Hypothalamus (tissue), 51 donors: ENCODE data around the gene SRRD.
"Not testable (repeated sequence)": the region's sequence is repeated elsewhere in the genome, so short reads cannot be mapped to it uniquely, and the experiment has no call there.

ENCODE experiments used
- DNase-seq, 51 donors: peaks; one replicate each; lab custom pipeline; 2025; lab: John Stamatoyannopoulos, UW

SRRD gene

DNA sequence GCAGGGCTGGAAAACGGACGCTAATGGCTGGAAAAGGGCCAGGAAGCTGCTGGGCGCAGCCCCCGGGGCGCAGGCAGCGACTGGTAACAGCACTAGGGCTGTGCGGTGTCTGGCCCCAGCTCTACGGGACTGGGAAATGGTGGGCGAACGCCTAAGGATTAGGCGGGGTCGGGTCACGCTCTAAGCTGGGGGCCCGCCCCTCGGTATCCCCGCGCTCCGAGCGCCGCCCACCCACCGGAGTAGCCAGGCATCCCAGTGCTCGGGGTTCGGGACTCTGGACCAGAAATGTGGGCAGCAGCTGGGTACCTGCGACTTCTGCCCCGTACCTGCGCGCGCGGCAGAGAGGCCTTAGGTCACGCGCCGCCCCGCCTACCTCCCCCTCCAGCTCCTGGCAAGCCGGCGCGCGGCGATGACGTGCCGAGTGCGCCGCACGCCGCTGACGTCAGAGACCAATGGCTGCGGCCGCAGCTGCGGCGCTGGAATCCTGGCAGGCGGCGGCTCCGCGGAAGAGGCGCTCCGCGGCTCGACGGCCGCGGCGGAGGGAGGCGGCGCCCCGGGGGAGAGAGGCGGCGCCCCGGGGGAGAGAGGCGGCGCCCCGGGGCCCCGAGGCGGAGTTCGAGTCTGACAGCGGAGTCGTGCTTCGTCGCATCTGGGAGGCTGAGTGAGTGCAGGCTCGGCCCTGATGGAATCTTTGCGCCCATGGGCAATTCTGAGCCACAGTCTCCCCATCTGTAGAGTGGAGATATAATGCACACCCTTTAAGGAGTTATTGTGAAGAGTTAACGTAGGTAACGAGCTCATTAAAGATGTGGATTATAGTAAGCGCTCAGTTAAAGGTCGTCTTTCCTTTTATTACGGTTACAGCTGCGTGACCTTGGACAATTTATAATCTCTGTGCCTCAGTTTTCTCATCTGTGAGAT, at the start of gene SRRD, which contains the start of gene HPS4:
Gene SRRD (plus strand): TSS at position 439 of the 921 bp plus-strand sequence. CDS start 14 bp downstream, at position 453.
Gene HPS4 (minus strand): TSS at position 345 of the 921 bp plus-strand sequence. CDS start 2,021 bp downstream, outside the sequence.
- DNase-seq: peak in 50 of 51 donors; percentile 42 to 89 (median 75)

GRCh38 chr22:26435327-26436093, 48.2 kb upstream of the SRRD start:
- no peak for DNase-seq

DNA sequence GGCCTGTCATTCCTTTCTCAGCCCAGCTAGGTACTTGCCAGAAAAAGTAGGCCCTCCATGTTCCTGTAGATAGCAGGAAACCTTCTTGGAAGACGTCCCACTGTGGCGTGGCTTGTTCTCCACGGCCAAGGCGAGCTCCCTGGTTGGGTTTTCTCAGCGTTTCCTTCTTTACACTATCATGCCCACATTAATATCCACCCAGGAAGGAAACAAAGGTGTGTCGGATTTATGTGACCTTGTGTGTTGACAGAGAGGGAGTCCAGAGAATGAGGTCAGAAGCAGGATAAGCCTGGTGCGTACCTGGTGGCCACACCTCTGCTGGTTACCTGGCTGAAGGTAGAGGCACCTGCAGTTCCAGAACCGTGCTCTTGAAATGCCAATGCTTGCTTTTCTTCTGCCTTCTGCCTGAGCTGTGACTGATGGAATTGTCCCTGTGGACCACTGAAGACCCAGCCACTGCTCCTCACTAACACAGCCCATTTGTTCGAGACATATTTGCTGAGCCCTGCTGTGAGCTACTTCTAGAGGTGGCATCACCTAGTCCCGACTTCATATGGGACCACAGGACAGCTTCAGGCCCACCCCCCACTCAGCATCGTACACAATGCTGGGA, 46.7 kb upstream of the SRRD start:
- DNase-seq: no peak

GRCh38 chr22:26437694-26438392, 45.8 kb upstream of the SRRD start:
- no peak for DNase-seq

DNA sequence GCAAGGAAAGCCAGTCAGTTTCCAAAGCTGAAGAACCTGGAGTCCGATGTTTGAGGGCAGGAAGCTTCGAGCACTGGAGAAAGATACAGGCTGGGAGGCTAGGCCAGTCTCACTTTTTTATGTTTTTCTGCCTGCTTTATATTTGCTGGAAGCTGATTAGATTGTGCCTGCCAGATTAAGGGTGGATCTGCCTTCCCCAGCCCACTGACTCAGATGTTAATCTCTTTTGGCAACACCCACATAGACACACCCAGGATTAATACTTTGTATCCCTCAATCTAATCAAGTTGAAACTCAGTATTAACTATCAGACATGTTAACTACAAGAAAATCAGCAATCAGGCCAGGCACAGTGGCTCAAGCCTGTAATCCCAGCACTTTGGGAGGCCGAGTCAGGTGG, 44.9 kb upstream of the SRRD start:
- not testable (repeated sequence) for DNase-seq

DNA sequence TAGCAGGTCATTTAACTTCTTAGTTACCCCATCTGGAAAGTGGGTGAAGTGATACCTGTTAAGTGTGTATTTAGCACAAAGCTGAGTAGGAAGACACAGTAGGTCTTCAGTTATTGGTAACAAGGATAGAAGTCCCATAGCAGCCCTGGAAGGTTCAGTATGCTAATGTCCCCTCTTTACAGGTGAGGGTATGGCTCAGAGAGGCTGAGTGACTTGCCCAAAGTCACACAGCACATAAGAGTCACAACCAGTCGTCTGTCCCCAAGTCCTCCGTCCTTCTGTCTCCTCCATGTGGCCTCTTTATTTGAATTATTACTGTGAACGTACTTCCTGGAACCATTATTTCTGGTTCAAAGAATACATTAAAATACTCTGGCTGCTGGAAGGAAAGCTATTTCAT, 44.1 kb upstream of the SRRD start:
- DNase-seq: no peak

DNA sequence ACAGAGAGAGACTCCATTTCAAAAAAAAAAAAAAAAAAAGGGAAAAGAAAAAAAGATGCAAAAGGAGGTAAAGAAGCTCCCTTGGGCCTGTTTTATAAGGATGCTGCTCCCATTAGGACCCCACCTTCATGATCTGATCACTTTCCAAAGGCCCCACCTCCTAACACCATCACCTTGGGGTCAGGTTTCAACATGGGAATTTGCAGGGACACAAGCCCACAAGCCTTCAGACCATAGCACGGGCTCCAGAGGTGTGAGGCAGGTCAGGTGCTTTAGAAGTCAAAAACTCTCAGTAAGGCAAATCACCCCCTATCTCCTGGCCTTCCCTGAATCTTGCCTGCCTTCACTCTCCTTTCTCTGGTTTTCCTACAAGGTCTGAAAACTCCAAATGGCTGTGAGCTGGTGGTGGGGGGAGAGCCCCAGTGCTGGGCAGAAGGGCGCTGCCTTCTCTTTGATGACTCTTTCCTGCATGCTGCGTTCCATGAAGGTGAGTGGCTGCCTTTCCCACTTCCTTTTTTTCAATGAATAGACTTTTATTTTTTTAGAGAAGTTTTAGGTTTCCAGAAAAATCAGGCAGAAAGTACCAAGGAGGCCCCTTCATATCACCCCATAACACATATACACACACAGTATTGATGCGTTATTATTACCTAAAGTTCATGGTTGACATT, 41.5 kb upstream of the SRRD start:
- DNase-seq: no peak

DNA sequence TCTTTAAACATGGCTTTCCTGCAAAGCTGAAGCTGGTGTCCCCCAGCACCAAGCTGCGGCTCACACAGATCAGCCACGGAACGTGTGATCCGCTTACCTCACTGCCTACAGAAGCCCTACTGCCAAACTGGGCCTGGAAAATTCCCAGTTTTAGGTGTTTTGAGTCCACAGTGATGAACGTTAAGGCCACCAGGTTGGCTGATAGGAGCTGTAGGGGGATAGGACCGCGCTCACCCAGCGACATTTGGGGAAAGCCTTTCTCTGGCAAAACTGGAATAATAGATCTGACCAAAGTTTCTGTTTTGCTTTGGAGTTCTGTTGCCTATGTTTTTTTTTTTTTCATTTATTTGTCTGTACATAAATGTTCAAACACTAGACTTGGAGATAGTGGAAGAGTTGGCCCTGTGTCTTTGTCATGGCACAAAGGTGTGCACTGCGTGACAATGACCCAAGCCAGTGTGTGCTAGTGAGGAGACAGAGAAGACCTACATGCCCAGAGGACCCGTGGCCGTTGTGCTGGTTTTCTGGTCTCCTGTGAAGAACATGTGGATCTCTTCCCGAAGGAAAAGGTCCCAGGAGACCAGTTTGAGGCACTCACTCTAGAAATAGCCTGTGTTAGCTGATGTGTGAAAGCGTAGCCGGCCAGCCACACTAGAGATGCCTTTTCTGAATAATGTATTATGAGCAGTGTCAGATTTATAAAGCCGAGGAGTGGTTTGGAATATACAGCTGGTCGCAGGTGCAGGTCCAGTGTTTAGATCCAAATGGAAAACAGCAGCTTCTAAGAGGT, 39.6 kb upstream of the SRRD start:
- no peak for DNase-seq

DNA sequence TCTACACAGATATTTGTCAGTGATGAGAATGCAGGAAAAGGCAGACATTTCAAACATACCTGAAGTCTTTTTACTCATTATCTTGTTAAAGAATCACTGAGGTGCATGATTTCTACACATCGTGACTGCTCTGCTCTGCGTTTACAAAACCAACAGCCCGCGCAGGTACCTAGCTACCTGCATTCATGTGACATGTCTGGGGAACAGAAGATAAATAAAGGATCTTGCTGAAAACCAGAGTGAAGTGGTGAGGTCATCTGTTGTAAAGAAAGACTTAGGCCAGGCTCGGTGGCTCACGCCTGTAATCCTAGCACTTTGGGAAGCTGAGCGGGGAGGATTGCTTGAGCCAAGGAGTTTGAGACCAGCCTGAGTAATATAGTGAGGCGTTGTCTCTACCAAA, 38.9 kb upstream of the SRRD start:
- DNase-seq: no peak

- no peak for DNase-seq
Observed at GRCh38 chr22:26445577-26446275, 38.0 kb upstream of the SRRD start.

GRCh38 chr22:26446808-26447515, 36.7 kb upstream of the SRRD start:
- DNase-seq: no peak

DNA sequence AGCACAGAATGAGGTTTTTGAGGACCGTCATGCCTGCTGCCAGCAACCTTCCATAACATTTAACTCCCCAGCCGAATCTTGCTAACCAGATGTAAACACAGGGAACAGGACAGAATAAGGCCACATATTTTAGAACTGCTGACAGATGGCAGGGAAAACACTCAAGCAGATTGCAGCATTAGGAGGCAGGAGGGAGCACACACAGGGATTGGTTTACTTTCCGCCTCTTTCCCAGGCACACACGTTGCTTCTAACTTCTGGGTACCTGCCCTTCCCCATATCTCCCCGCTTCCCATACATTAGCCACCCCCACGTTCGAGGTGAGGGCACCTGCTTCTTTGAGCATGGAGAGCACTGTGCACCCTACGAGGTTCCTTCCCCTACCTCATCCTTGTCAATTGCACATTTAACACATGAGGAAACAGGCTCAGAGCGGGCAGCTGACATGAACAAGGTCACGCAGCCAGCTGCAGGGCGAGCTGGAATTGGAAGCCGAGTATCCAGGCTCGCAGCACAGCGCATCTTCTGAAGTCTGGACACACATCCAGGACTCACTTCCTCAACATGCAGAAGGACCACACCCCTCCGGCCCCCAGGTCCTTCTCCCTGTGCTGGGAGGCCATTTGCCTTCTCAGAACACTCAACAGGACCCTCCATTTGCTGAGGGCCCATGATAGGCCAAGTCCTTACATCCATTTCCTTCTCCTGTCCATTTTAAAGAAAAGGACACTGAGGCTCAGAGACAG, 35.9 kb upstream of the SRRD start:
- DNase-seq: no peak

GRCh38 chr22:26448334-26448733, 35.3 kb upstream of the SRRD start:
- DNase-seq: no peak

GRCh38 chr22:26448941-26449340, 34.7 kb upstream of the SRRD start:
- no peak for DNase-seq

DNA sequence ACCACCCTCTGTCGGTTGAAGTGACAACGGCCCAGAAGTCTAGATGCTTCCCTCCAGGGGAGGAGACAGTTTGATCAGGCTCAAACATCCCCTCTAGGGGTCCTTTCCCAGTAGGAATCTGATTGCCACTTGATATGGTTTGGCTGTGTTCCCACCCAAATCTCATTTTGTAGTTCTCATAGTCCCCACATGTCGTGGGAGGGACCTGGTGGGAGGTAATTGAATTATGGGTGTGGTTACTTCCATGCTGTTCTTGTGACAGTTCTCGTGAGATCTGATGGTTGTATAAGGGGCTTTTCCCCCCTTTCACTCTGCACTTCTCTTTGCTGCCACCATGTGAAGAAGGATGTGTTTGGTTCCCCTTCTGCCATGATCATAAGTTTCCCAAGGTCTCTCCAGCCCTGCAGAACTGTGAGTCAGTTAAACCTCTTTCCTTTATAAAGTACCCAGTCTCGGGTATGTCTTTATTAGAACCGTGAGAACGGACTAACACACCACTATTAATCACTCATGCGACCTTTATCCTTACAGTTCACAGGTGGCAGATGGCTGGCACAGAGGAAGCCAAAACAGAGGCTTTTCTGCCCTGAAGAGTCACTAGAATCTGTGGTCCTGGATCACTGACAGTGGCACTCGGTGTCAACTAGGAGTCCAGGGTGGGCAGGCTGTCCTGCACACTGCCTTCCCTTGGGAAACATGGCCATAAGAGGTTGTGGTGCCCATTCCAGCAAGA, 33.1 kb upstream of the SRRD start:
- no peak for DNase-seq

DNA sequence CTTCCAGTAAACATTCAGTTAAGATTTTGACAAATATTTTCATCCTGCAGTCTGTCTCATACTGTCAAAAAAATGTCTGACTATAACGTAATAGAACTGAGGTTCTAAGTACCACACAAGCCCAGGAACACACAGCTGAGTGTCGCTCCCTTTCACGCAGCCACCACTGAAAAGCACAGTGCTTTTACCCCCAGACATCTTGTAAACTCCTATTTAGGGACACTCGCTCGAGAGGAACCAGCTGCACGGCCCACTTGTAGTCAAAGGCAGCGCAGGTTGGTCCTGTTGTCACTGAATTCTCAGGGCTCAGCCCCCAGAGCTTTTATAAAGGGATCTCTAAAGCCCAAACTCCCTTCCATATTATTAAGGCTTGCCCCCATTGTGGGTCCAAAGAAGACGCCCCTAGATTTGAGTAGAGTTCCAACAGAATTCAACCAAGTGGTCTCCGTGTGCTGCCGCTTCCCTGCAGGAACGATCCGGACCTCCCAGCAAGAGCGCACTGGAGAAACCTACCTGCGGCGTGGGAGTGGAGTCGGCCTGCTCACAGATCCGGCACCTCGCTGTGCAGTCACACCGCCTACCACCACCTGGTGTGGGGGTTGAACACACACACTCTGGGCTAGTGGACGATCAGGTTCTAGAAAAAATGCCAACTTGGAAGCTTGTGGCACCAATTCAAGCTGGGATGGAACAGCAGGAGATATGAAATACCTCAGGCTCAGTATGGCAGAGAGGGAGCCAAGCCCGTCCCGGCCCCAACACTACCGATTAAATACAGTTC, 31.3 kb upstream of the SRRD start:
- DNase-seq: no peak
